ENCODE results near the gene DGKZ. TPM values are rescaled to one million over a fixed set of nuclear protein-coding genes. Genes with fewer than 3 reads are reported as not detected.
"Not testable (repeated sequence)": the region's sequence is repeated elsewhere in the genome, so short reads cannot be mapped to it uniquely, and the experiment has no call there.

The DGKZ gene
- 28.9 TPM for polyA plus RNA-seq (ENCODE audit: insufficient read length)
- long read RNA-seq, donor 1, partial matches to known transcripts = 16 of 16 reads
- long read RNA-seq, donor 1, other reads (novel, unspliced or antisense) = 0 of 16 reads
- long read RNA-seq, donor 2, partial matches to known transcripts = 6 of 7 reads
- long read RNA-seq, donor 2, other reads (novel, unspliced or antisense) = 0 of 7 reads
- long read RNA-seq, donor 3, partial matches to known transcripts = 0 of 6 reads
- long read RNA-seq, donor 3, other reads (novel, unspliced or antisense) = 0 of 6 reads
- long read RNA-seq, donor 4 = 0 reads
- long read RNA-seq, donor 5, partial matches to known transcripts = 8 of 10 reads
- long read RNA-seq, donor 5, other reads (novel, unspliced or antisense) = 0 of 10 reads
- long read RNA-seq, donor 6, partial matches to known transcripts = 15 of 15 reads
- long read RNA-seq, donor 6, other reads (novel, unspliced or antisense) = 0 of 15 reads
- long read RNA-seq, donor 7, partial matches to known transcripts = 7 of 13 reads
- long read RNA-seq, donor 7, other reads (novel, unspliced or antisense) = 0 of 13 reads
- long read RNA-seq, donor 8 = 0 reads

GRCh38 chr11:46346886-46347636 lies at the start of gene DGKZ:
Gene DGKZ, plus strand, starts transcription at chr11:46347463. Its CDS starts 197 bp downstream, at chr11:46347660.
- DNase-seq = peak; percentile 81

- no peak for DNase-seq
Observed at GRCh38 chr11:46298699-46299433, 48.4 kb upstream of the DGKZ start.

DNA sequence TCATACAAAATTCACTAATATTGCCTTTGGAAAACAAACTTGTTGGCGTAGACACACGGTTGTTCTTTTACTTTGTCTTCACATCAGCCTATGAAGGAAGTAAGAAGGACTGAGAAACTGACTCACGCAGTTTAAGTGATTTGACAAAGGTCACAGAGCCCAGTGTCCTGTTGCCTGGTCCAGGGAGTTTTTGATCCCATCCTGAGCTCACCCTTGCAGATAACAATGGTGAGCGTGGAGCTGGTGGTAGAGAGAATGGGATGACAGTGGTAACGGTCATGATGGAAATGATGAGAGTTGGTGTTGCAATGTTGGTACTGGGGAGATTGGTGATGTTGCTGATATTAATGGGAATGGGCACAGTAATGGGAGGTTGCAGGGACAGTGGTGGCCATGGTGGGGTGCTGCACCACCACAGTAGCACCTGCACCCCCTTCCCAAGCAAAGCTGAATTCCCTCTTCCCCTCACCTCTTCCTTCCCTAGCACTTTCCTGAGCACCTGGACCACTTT lies 47.8 kb upstream of the DGKZ start:
- DNase-seq = no peak

DNA sequence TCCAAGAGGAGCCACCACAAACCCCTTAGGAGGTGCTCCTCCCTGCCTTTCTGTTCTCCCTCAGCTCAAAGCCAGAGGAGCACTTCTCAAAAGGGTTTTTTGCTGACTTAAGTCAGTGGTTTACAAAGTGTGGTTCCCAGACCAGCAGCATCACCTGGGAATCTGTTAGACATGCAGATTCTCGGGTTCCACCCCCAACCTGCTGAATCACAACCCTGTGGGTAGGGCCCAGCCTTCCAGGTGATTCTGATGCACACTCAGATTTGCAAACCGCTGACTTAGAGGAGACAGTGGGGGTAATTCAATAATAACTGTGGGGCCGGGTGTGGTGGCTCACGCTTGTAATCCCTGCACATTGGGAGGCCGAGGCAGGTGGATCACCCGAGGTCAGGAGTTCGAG lies 47.0 kb upstream of the DGKZ start:
- no peak for DNase-seq

GRCh38 chr11:46302866-46303265 lies 44.4 kb upstream of the DGKZ start:
- DNase-seq = no peak

DNA sequence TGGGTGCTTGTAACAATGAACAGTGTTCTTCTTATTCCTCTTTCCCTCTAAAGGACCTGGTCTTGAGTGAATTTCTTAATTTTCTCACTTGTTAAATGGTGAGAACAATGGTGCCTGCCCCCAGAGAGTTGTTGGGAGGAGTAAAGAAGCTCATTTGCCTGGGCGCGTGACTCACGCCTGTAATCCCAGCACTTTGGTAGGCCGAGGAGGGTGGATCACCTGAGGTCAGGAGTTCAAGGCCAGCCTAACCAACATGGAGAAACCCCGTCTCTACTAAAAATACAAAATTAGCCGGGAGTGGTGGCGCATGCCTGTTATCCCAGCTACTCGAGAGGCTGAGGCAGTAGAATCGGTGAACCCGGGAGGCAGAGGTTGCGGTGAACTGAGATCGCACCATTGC lies 43.2 kb upstream of the DGKZ start:
- DNase-seq = not testable (repeated sequence)

- DNase-seq = no peak
Observed at GRCh38 chr11:46304605-46305179, 42.6 kb upstream of the DGKZ start.

GRCh38 chr11:46305295-46305694 lies 42.0 kb upstream of the DGKZ start:
- DNase-seq = no peak

GRCh38 chr11:46306296-46306853 lies 40.9 kb upstream of the DGKZ start:
- DNase-seq = no peak

- DNase-seq = no peak
Observed at GRCh38 chr11:46307369-46307768, 39.9 kb upstream of the DGKZ start.

- DNase-seq = no peak
Observed at GRCh38 chr11:46307785-46308341, 39.4 kb upstream of the DGKZ start.

DNA sequence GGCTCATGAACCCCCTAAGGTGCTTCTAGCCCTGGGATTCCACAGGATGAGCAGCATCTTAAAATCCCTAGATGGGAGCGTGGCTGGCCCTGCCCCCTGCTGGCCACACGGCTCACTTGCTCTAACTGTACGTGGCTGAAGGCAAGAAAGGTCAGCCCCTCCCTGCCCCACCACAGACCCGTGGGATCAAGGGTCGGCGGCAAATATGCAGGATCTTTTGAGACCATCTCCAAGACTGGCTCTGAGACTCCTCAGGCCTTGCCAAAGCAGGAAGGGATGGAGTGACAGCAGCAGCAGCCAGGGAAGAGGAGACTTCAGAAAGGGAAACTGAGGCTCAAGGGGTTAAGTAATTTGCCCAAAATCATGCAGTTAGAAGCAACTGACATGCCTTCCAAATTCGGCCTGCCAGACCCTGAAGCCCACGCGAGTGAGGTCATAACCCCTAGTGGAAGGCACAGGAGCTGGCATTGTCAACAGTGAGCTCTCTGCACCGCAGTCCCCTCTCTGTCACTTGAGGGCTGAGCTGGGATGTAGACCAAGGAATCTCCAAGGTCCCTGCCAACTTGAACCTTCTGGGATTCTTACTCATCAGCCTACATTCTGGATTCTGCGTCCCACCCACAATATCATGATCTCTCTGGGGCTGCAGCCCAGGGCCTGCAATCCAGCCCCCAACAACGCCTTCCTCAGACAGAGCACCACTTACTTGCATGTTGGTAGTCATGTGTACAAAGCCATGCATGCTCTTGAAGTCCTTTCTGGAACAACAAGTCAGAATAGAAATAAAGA lies 38.4 kb upstream of the DGKZ start:
- peak; percentile 38 for DNase-seq

DNA sequence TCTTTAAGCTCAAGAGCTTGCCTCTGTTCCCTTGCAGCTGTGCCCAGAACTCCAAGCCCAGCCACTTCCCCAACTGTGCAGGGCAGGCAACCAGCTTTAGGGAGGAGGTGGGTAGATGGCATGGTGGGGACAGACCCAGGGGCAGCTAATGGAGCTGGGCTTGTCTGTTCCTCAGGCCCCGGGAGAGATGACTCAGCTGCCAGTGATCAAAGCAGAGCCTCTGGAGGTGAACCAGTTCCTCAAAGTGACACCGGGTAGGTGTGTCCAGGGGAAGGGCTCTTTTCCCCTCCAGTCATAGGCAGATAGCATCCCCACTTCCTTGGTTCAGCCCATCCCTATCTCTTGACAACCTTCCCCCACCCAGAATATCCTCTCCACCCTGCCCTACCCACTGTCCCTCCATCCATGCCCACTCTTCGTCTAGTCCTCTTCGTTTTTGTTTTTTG lies 37.4 kb upstream of the DGKZ start:
- no peak for DNase-seq

GRCh38 chr11:46315033-46315738 lies 32.1 kb upstream of the DGKZ start:
- DNase-seq = no peak

DNA sequence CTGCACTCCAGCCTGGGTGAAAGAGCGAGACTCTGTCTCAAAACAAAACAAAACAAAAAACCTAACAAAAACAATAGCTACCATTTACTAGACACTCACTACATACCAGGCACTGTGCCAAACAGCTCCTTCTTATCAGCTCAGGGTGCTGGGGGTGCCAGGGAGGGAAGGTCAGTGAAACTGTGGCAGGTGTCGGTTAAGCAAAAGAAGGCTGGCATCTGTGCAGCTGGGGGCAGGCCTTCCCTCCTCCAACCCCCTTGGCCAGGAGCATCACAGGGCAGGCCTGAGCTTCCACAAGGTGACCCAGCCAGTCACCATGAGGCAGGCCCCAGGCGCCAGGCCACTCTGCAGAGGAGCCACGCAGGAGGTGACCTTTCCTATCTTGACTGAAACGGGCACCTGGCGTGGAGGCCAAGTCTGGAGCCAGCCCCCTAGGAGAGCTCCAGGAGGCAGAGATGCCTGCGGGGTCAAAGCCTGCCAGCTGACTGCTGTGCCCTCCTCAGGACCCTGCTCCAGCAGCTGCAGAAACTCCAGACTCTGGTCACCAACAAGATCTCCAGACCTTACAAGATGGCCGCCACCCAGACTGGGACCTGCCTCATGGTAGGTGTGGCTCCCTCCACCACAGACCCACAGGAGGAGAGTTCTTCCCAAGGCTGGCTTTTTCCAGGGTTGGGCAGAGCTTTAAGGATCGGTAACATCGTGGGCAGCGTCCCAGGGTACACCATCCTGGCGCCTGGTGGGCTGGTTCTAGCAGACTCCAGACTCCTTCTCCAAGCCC lies 31.3 kb upstream of the DGKZ start:
- DNase-seq = no peak

DNA sequence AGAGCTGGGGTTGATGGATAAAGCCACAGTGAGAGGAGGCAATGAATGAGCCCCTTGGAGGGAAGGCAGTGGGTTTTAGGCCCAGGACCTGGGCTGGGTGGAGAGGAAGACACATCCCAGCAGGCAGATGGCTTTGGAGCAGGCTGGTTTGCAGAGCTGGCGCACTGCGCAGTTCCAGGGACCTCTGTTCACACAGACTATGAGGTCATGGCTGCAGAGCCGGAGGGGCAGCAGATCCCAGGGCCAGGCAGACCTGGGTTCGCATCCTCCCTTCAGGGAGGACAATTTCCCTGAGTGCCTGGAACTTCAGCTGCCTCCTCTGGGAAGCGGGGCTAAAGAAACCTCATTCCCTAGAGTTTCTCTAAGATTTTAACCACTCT lies 28.2 kb upstream of the DGKZ start:
- no peak for DNase-seq

DNA sequence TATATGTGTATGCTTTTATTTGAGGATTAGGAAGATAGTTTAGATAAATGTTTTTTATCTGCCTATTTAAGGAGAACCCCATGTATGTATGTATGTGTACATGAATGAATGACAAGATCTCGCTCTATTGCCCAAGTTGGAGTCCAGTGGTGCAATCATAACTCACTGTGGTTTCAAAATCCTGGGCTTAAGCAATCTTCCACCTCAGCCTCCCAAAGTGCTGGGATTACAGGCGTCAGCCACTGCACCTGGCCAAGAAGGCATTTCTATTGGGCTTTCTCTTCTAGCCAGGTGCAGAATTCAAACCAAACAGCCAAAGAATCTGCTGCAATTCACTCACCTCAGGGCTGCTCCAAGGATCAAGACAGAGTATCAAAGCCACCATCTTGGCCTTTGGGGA lies 25.5 kb upstream of the DGKZ start:
- DNase-seq = no peak

GRCh38 chr11:46322759-46323158 lies 24.5 kb upstream of the DGKZ start:
- DNase-seq = no peak

Measured in left kidney (tissue), 8 donors.